WI38 (cell line): ENCODE results near the gene MAPKAP1.

Experiments
- H3K4me3 ChIP-seq: 2 replicates; pipeline ENCODE4 v1.5.1; 2011; ENCODE audit warnings: low read depth, mild to moderate bottlenecking, control low read depth, low read length
- CTCF ChIP-seq: IDR thresholded peaks from 2 replicates; pipeline ENCODE4 v1.5.1; 2012; ENCODE audit warnings: low read depth, mild to moderate bottlenecking, control low read depth, low read length

MAPKAP1 gene

GRCh38 chr9:125745682-125746016 lies 38.6 kb upstream of the MAPKAP1 start:
- no peak for TF ChIP-seq CTCF
- H3K4me3 ChIP-seq = peak overlapping the region; percentile 64

GRCh38 chr9:125745018-125745417 lies 38.0 kb upstream of the MAPKAP1 start:
- H3K4me3 ChIP-seq = peak overlapping the region; percentile 64
- no peak for TF ChIP-seq CTCF

GRCh38 chr9:125744616-125745015 lies 37.6 kb upstream of the MAPKAP1 start:
- no peak for TF ChIP-seq CTCF
- H3K4me3 ChIP-seq = no peak overlapping the region

- TF ChIP-seq CTCF = no peak
- H3K4me3 ChIP-seq = no peak overlapping the region
These were observed 36.8 kb upstream of the MAPKAP1 start for GRCh38 chr9:125743682-125744428.

- no peak for TF ChIP-seq CTCF
- H3K4me3 ChIP-seq = no peak overlapping the region
These were observed 35.6 kb upstream of the MAPKAP1 start for GRCh38 chr9:125742657-125743056.

GRCh38 chr9:125739436-125739835 lies 32.4 kb upstream of the MAPKAP1 start:
- no peak for TF ChIP-seq CTCF
- H3K4me3 ChIP-seq = no peak overlapping the region

- no peak for TF ChIP-seq CTCF
- H3K4me3 ChIP-seq = no peak overlapping the region
These were observed 25.6 kb upstream of the MAPKAP1 start for GRCh38 chr9:125732562-125732961.
